ENCODE data around the gene IREB2. TPM values are rescaled to one million over a fixed set of nuclear protein-coding genes. Genes with fewer than 3 reads are reported as not detected.
"Not testable (repeated sequence)": the region's sequence is repeated elsewhere in the genome, so short reads cannot be mapped to it uniquely, and the experiment has no call there.

IREB2 gene
- 27.5 TPM for polyA plus RNA-seq (2013, experiment 1 of 2; ENCODE audit: insufficient read length)
- 25.7 TPM for polyA plus RNA-seq (2013, experiment 2 of 2; ENCODE audit: insufficient read length)

GRCh38 chr15:78437762-78438618 is at the start of gene IREB2:
Gene IREB2 (plus strand): TSS chr15:78438216. CDS start chr15:78438338, 122 bp downstream.
- peak; percentile 99 for DNase-seq

- DNase-seq: no peak
Measured at GRCh38 chr15:78388865-78389264, 49.2 kb upstream of the IREB2 start.

GRCh38 chr15:78389322-78389721 is 48.7 kb upstream of the IREB2 start:
- DNase-seq: peak; percentile 55

GRCh38 chr15:78389738-78390137 is 48.3 kb upstream of the IREB2 start:
- no peak for DNase-seq

GRCh38 chr15:78390242-78390641 is 47.8 kb upstream of the IREB2 start:
- no peak for DNase-seq

GRCh38 chr15:78390826-78391225 is 47.2 kb upstream of the IREB2 start:
- peak; percentile 74 for DNase-seq

GRCh38 chr15:78391781-78392180 is 46.2 kb upstream of the IREB2 start:
- DNase-seq: no peak

- no peak for DNase-seq
Measured at GRCh38 chr15:78392430-78392829, 45.6 kb upstream of the IREB2 start.

GRCh38 chr15:78393137-78393536 is 44.9 kb upstream of the IREB2 start:
- DNase-seq: no peak

- DNase-seq: no peak
Measured at GRCh38 chr15:78394026-78394425, 44.0 kb upstream of the IREB2 start.

GRCh38 chr15:78394981-78395616 is 42.9 kb upstream of the IREB2 start:
- no peak for DNase-seq

- DNase-seq: no peak
Measured at GRCh38 chr15:78396186-78396814, 41.7 kb upstream of the IREB2 start.

- DNase-seq: no peak
Measured at GRCh38 chr15:78396976-78397375, 41.0 kb upstream of the IREB2 start.

GRCh38 chr15:78397382-78397781 is 40.6 kb upstream of the IREB2 start:
- no peak for DNase-seq

- no peak for DNase-seq
Measured at GRCh38 chr15:78398076-78398825, 39.8 kb upstream of the IREB2 start.

GRCh38 chr15:78399091-78399490 is 38.9 kb upstream of the IREB2 start:
- peak; percentile 27 for DNase-seq

GRCh38 chr15:78402061-78402610 is 35.9 kb upstream of the IREB2 start:
- peak; percentile 26 for DNase-seq

- no peak for DNase-seq
Measured at GRCh38 chr15:78404125-78404524, 33.9 kb upstream of the IREB2 start.

GRCh38 chr15:78404796-78405195 is 33.2 kb upstream of the IREB2 start:
- DNase-seq: not testable (repeated sequence)

GRCh38 chr15:78405336-78405924 is 32.6 kb upstream of the IREB2 start:
- DNase-seq: no peak

- no peak for DNase-seq
Measured at GRCh38 chr15:78406016-78406585, 31.9 kb upstream of the IREB2 start.

Measured in fibroblast of skin of abdomen (primary cell).